Peyer's patch (tissue), 4 donors: ENCODE data around the gene ZMIZ1.

Source experiments
- CTCF ChIP-seq, 6 experiments: fragments of 450-650 bp in 4 of 6; fragments of 200-600 bp in 2 of 6; sonication (generic) in 1 of 6; IDR thresholded peaks; one replicate each; pipeline ENCODE4 v1.5.1; 2017 to 2019; ENCODE audit warnings: antibody characterized with exemption in 6 of 6, mild to moderate bottlenecking in 3 of 6, moderate library complexity in 1 of 6
- POLR2A ChIP-seq, 2 donors: fragments of 450-650 bp; IDR thresholded peaks; one replicate each; pipeline ENCODE4 v1.5.1; 2017; ENCODE audit warnings: antibody characterized with exemption in 2 of 2, mild to moderate bottlenecking in 2 of 2, moderate library complexity in 2 of 2

GRCh38 chr10:79178614-79179163 is 109.9 kb downstream of the ZMIZ1 start:
- TF ChIP-seq CTCF (IDR thresholded peaks at IDR 0.05) = no peak
- no peak for TF ChIP-seq POLR2A (IDR thresholded peaks at IDR 0.05)
